Activated gamma-delta T cell treated with anti-CD3 and anti-CD28 coated beads, Interleukin-2, amount 50 U/mL, for 16 hours (primary cell): ENCODE data around the gene NDUFAF3.
"Not testable (repeated sequence)": the region's sequence is repeated elsewhere in the genome, so short reads cannot be mapped to it uniquely, and the experiment has no call there.

Experiments
- DNase-seq: peaks from one replicate; pipeline ENCODE4 v3.0.0-alpha.2; 2020; ENCODE audit warnings: low read depth

NDUFAF3 gene

GRCh38 chr3:48999085-48999858 is 22.6 kb upstream of the NDUFAF3 start:
- no peak for DNase-seq

DNA sequence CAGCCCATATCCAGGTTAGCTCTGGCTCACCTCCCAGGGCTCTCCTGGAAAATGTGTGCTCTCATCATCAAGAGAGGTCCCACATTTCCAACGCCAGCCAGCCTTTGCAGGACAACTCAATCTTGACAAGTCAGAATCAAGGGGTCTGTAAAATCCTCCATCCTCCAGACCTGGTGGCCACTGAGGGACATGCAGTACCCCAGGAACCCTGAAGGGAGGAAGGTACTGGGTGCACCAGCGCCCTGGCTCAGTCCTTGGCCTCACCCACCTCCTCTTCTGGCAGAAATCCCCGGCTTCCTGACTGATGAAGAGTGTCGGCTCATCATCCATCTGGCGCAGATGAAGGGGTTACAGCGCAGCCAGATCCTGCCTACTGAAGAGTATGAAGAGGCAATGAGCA is 20.8 kb upstream of the NDUFAF3 start:
- DNase-seq = no peak

DNA sequence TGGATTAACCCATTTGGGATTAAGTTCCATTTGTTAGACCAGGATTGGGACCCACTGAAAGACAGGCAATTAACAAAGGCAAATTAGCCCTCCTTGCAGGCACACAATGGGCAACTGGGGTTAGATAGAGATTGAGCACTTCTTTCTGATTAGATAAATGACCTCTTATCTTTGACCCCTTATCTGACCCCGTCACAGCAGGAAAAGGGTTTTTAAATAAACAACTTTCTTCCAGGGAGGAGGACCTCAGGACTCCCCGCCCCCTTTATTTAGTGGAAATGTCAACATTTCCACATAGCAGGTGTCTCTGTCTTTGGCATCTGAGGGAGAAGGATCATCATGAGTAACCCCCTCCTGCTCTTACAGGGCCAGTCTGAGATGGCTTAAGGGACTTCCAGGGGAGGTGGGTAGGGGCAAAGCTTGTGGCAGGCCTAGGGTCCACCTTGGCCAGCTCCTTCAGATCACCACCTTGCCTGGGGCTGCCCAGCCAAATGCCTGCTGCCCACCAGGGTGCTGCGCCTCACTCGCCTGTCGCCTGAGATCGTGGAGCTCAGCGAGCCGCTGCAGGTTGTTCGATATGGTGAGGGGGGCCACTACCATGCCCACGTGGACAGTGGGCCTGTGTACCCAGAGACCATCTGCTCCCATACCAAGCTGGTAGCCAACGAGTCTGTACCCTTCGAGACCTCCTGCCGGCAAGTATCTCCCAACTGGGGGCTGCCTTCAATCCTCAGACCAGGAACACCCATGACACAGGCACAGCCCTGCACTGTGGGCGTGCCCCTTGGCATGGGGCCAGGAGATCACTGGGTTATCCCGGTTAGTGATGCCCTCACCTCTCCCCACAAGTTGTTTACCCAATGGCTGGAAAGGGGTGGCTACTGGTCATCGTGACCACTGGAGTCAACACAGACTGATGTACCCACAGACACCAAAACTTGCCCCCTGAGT is 17.3 kb upstream of the NDUFAF3 start:
- DNase-seq = no peak

GRCh38 chr3:49005303-49005680 is 16.6 kb upstream of the NDUFAF3 start:
- no peak for DNase-seq

DNA sequence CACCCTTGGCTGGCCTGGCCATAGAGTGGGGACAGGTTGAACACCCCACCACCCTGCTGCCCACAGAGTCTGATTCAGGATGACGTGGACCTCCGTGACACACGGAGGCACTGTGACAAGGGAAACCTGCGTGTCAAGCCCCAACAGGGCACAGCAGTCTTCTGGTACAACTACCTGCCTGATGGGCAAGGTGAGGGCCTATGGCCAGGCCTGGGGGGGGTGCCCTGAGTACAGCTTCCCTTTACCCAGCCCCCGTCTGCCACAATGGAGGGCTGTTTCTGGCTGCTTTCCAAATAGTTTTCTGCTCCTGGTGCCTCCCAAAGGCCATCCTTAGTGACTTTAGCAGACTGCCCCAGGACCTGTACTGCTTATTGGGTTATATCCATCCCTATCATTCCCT is 15.9 kb upstream of the NDUFAF3 start:
- DNase-seq = no peak

DNA sequence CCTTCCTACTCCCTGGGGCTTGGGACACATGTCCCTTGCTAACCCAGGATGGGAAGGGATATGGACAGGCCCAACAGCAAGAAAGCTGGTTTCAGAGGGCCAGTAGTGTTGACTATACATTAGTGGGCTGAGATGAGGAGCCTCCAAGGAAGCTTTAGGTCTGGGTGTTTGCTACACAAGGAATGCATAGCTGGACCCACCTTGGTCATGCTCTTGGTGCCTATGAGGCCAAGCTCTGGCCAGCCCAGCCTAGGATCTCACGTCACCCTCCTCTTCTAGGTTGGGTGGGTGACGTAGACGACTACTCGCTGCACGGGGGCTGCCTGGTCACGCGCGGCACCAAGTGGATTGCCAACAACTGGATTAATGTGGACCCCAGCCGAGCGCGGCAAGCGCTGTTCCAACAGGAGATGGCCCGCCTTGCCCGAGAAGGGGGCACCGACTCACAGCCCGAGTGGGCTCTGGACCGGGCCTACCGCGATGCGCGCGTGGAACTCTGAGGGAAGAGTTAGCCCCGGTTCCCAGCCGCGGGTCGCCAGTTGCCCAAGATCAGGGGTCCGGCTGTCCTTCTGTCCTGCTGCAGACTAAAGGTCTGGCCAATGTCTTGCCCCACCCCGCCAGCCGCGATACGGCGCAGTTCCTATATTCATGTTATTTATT is 15.4 kb upstream of the NDUFAF3 start:
- DNase-seq = no peak

GRCh38 chr3:49007068-49007770 is 14.7 kb upstream of the NDUFAF3 start, which contains the start of gene WDR6:
Gene WDR6, plus strand, starts transcription at chr3:49007391. Its CDS starts 41 bp downstream, at chr3:49007432.
- DNase-seq = peak; percentile 91

DNA sequence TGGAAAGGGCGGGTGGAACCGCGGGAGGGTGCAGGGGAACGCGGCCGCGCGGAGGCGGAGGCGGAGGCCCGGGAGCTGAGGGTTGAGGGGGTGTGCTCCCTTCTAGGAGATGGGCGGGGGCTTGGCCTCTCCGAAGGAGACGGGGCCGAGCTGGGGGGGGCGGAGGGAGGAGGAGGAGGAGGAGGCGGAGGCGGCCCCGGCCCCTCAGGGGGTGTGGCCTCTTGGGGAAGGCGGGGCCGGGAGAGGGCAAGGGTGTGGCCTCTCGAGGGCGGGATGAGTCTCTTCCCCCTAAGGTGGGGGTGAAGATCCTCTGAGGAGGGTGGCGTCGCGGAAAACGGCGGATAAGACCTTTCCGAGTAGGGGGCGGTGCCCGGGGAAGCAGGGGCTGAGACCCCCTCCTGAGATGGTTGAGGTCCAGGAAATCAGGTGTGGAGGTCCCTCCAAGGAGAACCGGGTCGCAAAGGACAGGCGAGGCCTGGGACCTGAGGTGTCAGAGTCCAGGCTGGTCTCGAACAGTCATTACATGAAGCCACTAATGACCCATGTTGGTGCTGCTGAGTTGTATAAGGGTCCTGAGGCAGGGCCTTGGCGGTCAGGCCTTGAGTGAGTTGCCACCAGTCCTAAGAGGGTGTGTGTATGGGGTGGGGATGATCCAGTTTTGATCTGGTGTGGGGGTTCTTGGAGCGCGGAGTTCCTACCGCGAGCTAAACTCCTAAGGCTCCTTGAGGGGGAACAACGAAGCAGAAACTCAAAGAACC is 14.0 kb upstream of the NDUFAF3 start:
- peak; percentile 71 for DNase-seq

DNA sequence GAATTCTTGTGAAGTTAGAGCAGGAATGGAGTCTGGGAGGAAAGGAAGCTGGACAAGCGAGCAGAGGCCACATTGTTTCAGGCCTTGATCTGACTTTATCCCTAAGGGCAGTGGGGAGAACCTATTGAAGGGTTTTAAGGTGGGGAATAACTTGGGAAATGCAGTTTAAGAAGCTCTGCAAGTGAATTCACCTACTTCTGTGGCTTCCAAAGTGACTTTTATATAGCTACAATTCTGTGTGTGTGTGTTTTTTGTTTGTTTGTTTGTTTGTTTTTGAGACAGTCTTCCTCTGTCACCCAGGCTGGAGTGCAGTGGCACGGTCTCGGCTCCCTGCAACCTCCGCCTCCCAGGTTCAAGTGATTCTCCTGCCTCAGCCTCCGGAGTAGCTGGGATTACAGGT is 13.3 kb upstream of the NDUFAF3 start:
- DNase-seq = not testable (repeated sequence)

- DNase-seq = no peak
These were observed 12.5 kb upstream of the NDUFAF3 start for GRCh38 chr3:49009396-49009795.

DNA sequence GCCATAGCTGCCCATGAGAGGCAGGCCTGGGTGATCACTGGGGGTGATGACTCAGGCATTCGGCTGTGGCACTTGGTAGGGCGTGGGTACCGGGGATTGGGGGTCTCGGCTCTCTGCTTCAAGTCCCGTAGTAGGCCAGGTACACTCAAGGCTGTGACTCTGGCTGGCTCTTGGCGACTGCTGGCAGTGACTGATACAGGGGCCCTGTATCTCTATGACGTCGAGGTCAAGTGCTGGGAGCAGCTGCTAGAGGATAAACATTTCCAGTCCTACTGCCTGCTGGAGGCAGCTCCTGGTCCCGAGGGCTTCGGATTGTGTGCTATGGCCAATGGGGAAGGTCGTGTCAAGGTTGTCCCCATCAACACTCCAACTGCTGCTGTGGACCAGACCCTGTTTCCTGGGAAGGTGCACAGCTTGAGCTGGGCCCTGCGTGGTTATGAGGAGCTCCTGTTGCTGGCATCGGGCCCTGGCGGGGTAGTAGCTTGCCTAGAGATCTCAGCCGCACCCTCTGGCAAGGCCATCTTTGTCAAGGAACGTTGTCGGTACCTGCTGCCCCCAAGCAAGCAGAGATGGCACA is 9.4 kb upstream of the NDUFAF3 start:
- no peak for DNase-seq

DNA sequence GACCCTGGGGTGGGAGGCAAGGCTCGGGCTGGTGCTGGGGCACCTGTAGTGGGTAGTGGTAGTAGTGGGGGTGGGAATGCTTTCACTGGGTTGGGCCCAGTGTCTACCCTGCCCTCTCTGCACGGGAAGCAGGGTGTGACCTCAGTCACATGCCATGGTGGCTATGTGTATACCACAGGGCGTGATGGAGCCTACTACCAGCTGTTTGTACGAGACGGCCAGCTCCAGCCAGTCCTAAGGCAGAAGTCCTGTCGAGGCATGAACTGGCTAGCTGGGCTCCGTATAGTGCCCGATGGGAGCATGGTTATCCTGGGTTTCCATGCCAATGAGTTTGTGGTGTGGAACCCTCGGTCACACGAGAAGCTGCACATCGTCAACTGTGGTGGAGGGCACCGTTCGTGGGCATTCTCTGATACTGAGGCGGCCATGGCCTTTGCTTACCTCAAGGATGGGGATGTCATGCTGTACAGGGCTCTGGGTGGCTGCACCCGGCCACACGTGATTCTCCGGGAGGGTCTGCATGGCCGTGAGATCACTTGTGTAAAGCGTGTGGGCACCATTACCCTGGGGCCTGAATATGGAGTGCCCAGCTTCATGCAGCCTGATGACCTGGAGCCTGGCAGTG is 8.7 kb upstream of the NDUFAF3 start:
- no peak for DNase-seq

GRCh38 chr3:49013738-49014660 is 7.9 kb upstream of the NDUFAF3 start:
- no peak for DNase-seq

DNA sequence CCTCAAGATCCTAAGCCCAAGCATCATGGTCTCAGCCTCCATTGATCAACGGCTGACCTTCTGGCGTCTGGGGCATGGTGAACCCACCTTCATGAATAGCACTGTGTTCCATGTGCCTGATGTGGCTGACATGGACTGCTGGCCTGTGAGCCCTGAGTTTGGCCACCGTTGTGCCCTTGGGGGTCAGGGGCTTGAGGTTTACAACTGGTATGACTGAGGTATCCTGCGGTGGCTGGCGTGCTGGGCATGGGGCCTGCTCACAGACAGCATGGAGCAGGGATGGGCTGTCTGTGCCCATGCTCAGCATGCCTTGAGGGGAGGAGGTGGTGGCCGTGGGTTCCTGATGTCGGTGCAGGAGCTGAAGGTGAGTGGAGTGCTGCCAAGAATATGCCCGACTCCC is 6.8 kb upstream of the NDUFAF3 start:
- DNase-seq = no peak

DNA sequence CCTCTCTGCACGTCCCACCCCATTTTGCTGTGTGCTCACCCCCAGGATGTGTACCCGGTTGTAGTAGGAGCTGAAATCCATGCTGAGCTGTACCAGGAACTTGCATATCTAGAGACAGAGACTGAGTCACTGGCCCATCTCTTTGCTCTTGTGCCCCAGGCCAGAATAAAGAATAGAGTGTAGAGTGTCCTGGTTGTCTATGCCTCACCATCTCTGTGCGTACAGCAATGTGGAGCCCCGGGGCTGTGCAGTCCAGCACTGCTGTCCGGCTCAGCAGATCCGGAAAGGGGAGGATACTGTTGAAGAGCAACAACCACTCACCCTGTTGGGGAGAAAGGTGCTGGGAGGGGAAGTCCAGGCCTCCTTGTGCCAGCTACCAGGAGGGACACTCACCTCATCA is 6.2 kb upstream of the NDUFAF3 start:
- DNase-seq = no peak

DNA sequence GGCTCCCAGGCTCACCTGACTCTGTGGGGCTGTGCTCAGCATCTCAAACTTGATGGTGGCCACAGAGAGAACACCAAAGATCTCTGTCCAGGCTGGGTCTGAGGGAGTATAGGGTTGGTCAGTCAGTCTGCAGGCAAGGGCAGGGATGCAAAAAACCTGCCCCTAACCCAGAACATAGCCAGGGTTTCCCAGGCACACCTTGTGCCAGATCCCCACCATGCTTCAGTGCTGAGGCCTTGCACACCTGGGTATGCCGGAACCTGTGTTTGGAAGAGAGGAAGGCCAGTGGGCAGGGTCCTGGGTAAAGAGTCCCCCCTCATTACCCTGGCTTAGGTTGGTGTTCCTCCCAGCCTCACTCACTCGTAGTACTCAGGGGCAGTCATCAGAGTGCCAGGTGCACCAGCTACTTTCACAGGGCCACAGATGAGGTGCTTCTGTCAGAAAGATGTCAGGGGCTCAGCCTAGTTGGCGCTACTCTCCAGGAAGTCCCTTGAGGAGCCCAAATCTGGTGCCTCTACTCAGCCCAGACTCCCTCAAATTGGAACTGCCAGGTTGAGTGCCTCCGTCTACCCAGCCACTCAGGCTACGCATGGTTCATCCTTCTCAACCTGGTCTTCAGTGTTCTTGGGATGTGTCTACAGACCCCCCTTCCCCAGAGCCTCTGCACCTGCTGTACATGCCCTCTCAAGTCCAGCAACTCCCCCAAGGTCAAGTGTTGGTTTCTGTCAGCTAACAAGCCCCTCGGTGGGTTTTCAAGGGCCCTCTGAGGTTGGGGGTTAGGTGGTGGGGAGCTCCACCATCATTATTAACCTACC is 5.3 kb upstream of the NDUFAF3 start:
- DNase-seq = no peak

- DNase-seq = no peak
These were observed 4.5 kb upstream of the NDUFAF3 start for GRCh38 chr3:49017229-49017970.
